T-cell (primary cell): ENCODE results near the gene SAT2. TPM values are rescaled to one million over a fixed set of nuclear protein-coding genes. Genes with fewer than 3 reads are reported as not detected.
A peak's percentile ranks its signal among the peaks of the same experiment; 100 is the strongest.

ENCODE experiments used
- ATAC-seq, 4 experiments: fragments of 200-7000 bp in 3 of 4; fragments of 150-1000 bp in 1 of 4; cut with Tn5 transposase; replicated peaks in 1 of 4; 1 replicate in 3 of 4; 2 replicates in 1 of 4; pipeline ENCODE4 v1.10.0; 2021; ENCODE audit warnings: moderate library complexity in 3 of 4, mild to moderate bottlenecking in 2 of 4, moderate number of reproducible peaks in 1 of 4
- CTCF ChIA-PET, 2 donors: fragments of 300-600 bp; sonication (Branson Sonifier 250); formaldehyde crosslinking; loops; one replicate each; lab custom pipeline; 2022; ENCODE audit warnings: antibody characterized with exemption in 2 of 2; lab: Charles Lee
- POLR2A ChIA-PET, 2 donors: fragments of 300-600 bp; sonication (Branson Sonifier 250); formaldehyde crosslinking; loops; one replicate each; lab custom pipeline; 2022; ENCODE audit warnings: antibody characterized with exemption in 2 of 2; lab: Charles Lee
- DNase-seq, 35 experiments: peaks; one replicate each; pipeline versions ENCODE4 v3.0.0 to v3.0.0-alpha.2; 2013 to 2023
- H3K27ac ChIP-seq: one replicate; pipeline ENCODE4 v1.5.1; 2013; ENCODE audit warnings: low read length
- H3K27me3 ChIP-seq, 2 experiments: replicated peaks in 1 of 2; 1 replicate in 1 of 2; 2 replicates in 1 of 2; pipeline versions ENCODE4 v1.6.1 to v1.7.0; 2013; ENCODE audit warnings: low read length in 1 of 2, mixed read lengths in 1 of 2; ENCODE audit not compliant: control insufficient read depth in 2 of 2, insufficient read depth in 2 of 2; ENCODE audit errors: extremely low read depth in 1 of 2
- H3K36me3 ChIP-seq, 2 donors: 1 replicate in 1 of 2; 2 replicates in 1 of 2; pipeline versions ENCODE4 v1.6.1 to v1.7.0; 2013; ENCODE audit warnings: low read length in 1 of 2; ENCODE audit not compliant: control insufficient read depth in 2 of 2, insufficient read depth in 1 of 2; ENCODE audit errors: extremely low read depth in 1 of 2
- H3K4me1 ChIP-seq, 2 experiments: 1 replicate in 1 of 2; 2 replicates in 1 of 2; pipeline versions ENCODE4 v1.6.1 to v1.7.0; 2013; ENCODE audit warnings: low read length in 2 of 2, mixed read lengths in 1 of 2; ENCODE audit not compliant: insufficient read depth in 2 of 2, control insufficient read depth in 1 of 2; ENCODE audit errors: extremely low read depth in 1 of 2
- H3K4me3 ChIP-seq, 2 donors: 1 replicate in 1 of 2; 2 replicates in 1 of 2; pipeline versions ENCODE4 v1.5.1 to v1.7.0; 2013; ENCODE audit warnings: mild to moderate bottlenecking in 2 of 2, low read length in 1 of 2, moderate library complexity in 1 of 2; ENCODE audit not compliant: control insufficient read depth in 1 of 2; ENCODE audit errors: extremely low read depth in 1 of 2
- H3K9me3 ChIP-seq: 2 replicates; pipeline ENCODE4 v1.7.0; 2013
- H3K27ac Mint-ChIP-seq, 2 donors: one replicate each; pipeline ENCODE4 v1.8.0; 2020 to 2021; ENCODE audit warnings: mild to moderate bottlenecking in 2 of 2, mixed read lengths in 2 of 2
- H3K27me3 Mint-ChIP-seq, 2 donors: one replicate each; pipeline ENCODE4 v1.8.0; 2021 to 2022; ENCODE audit warnings: mixed read lengths in 2 of 2
- H3K36me3 Mint-ChIP-seq: one replicate; pipeline ENCODE4 v1.8.0; 2021; ENCODE audit warnings: mixed read lengths
- H3K4me1 Mint-ChIP-seq, 3 donors: one replicate each; pipeline ENCODE4 v1.8.0; 2020 to 2022; ENCODE audit warnings: mixed read lengths in 3 of 3, mild to moderate bottlenecking in 1 of 3
- H3K4me3 Mint-ChIP-seq, 3 donors: one replicate each; pipeline ENCODE4 v1.8.0; 2020 to 2022; ENCODE audit warnings: mild to moderate bottlenecking in 3 of 3, mixed read lengths in 3 of 3, moderate library complexity in 3 of 3
- H3K9me3 Mint-ChIP-seq, 3 donors: one replicate each; pipeline ENCODE4 v1.8.0; 2020 to 2022; ENCODE audit warnings: mixed read lengths in 3 of 3
- WGBS: methylation state at CpG from one replicate; pipeline ENCODE4 v1.1.5; 2013; ENCODE audit warnings: missing lambda C conversion rate; ENCODE audit not compliant: insufficient coverage; 5-methylcytosine and 5-hydroxymethylcytosine counted together
- total RNA-seq, 35 experiments: library from RNA in 6 of 35; stranded (reverse) in 6 of 35; fragments of 120-200 nt in 1 of 35; gene quantifications; one replicate each; pipeline versions ENCODE4 v1.2.1 to v1.2.4 and lab custom pipeline; 2013 to 2026

Gene SAT2
- total RNA-seq, 5 donors from 2014 or later (not counting 1 experiment from before 2014, with no cell fraction given): 53.2 to 68.8 (median 58.5) TPM

DNA sequence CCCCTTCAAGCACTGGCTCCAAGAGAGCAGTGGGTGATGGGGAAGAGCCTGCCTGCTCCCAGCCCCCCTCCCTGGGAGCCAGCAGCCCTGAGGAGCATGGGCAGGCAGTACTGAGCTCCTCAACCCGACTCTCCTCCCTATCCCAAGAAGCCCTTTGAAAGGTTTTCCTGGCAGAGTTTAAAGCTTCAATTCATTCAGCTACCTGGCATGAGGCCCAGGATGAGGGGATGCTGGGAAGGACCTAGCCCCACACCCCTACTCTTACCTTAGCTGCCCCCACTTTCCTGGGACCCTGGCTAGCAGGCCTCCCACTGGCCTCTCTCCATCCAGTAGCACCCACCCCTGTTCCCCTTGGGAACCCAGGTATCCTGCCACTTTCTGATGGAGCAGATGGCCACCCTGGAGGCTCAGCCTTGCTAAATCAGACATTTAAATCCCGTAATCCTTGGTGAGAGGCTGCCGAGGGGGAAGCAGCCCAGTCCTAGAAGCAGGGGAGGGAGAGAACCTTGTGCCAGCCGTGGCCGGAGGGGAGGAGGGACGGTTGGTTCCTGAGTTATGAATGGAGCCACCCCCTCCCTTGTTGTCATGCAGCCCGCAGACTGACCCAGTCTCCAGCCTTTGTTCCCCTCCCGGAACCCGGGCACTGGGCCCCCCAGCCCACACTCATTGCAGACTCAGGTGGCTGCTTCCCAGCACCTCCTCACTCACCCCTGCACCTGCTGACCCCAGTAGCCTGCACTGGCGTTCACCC lies 40.2 kb upstream of the SAT2 start:
- no peaks in the 10 kb centered on the region for H3K9me3 Mint-ChIP-seq
- H3K36me3 Mint-ChIP-seq: peaks cover 23% of the 10 kb centered on the region
- CTCF ChIA-PET: no interaction called here
- H3K4me3 Mint-ChIP-seq: no peak overlapping the region
- no peak overlapping the region for H3K27ac ChIP-seq
- H3K27ac Mint-ChIP-seq: no peak overlapping the region
- H3K36me3 ChIP-seq: peaks cover 6 to 38% of the 10 kb centered on the region in 2 donors
- 95% methylated on average over 4 of the region's 10 CpGs for WGBS
- H3K27me3 ChIP-seq: no peaks in the 10 kb centered on the region
- ATAC-seq (no peak), DNase-seq (no peak)
- no peaks in the 10 kb centered on the region for H3K4me1 ChIP-seq
- no peaks in the 10 kb centered on the region for H3K27me3 Mint-ChIP-seq
- H3K9me3 ChIP-seq: no peaks in the 10 kb centered on the region
- H3K4me1 Mint-ChIP-seq: no peaks in the 10 kb centered on the region
- POLR2A ChIA-PET: no interaction called here
- H3K4me3 ChIP-seq: no peak overlapping the region

DNA sequence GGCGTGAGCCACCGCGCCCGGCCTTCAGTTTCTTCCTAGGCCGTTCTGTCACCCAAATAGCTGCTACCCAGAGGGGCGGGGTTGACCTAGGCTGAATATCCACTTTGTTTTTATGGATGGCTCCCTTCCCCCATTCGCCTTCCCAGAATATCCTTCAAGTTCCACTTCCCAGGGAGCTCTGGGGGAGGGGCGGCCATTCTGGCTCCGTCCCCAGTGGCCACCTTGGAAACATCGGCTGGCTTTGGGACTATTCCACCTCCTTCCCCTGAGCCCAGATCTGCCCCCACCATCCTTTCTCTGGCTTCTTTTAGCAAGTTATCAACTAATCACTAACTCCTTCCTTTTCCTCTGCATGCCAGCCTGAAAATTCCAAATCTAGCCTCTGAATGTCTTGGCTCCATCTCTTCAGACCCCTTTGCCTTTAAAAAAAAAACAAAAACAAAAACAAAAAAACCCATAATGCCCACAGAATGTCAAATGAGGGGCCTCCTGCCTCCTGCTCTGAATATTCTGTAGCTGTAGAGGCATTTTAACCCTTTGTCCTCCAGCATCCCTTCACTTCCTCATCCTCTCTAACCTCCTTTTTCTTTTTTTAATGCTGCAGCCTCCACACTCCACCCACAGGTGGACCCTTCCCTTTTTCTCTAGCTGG lies 29.5 kb upstream of the SAT2 start:
- ChIA-PET CTCF (no interaction called here), POLR2A (no interaction called here)
- Mint-ChIP-seq H3K36me3 (no peaks in the 10 kb centered on the region), H3K27me3 (peaks cover 0 to 12% of the 10 kb centered on the region in 2 donors), H3K4me3 (no peak overlapping the region), H3K9me3 (no peaks in the 10 kb centered on the region), H3K4me1 (peaks cover 0 to 7% (median 0%) of the 10 kb centered on the region in 3 donors), H3K27ac (no peak overlapping the region)
- H3K27me3 ChIP-seq: peaks cover 0 to 27% of the 10 kb centered on the region in 2 experiments
- no peak overlapping the region for H3K27ac ChIP-seq
- DNase-seq (no peak), ATAC-seq (no peak)
- H3K4me3 ChIP-seq: no peak overlapping the region
- WGBS: 77% methylated on average over 8 of the region's 10 CpGs
- no peaks in the 10 kb centered on the region for H3K4me1 ChIP-seq
- H3K9me3 ChIP-seq: no peaks in the 10 kb centered on the region
- no peaks in the 10 kb centered on the region for H3K36me3 ChIP-seq

DNA sequence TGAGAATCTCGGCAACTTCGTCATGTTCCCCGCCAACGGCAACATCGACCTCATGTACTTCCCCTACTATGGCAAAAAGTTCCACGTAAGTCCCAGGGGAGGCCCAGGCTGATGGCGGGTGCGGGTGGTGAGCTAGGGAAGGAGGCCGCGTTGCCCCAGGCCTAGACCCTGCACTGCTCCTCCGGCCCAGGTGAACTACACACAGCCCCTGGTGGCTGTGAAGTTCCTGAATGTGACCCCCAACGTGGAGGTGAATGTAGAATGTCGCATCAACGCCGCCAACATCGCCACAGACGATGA lies 27.9 kb upstream of the SAT2 start:
- no peak for DNase-seq
- CTCF ChIA-PET: no interaction called here
- ATAC-seq: no peak
- Histone ChIP-seq H3K36me3 (no peaks in the 10 kb centered on the region), H3K4me1 (peaks cover 0 to 15% of the 10 kb centered on the region in 2 experiments), H3K27ac (no peak overlapping the region), H3K9me3 (no peaks in the 10 kb centered on the region), H3K27me3 (peaks cover 0 to 43% of the 10 kb centered on the region in 2 experiments), H3K4me3 (no peak overlapping the region)
- Mint-ChIP-seq H3K4me1 (peaks cover 5 to 17% (median 9%) of the 10 kb centered on the region in 3 donors), H3K9me3 (no peaks in the 10 kb centered on the region), H3K36me3 (no peaks in the 10 kb centered on the region), H3K27ac (no peak overlapping the region), H3K27me3 (peaks cover 7 to 23% of the 10 kb centered on the region in 2 donors), H3K4me3 (no peak overlapping the region)
- 93% methylated on average over 8 of the region's 17 CpGs for WGBS
- POLR2A ChIA-PET: no interaction called here

DNA sequence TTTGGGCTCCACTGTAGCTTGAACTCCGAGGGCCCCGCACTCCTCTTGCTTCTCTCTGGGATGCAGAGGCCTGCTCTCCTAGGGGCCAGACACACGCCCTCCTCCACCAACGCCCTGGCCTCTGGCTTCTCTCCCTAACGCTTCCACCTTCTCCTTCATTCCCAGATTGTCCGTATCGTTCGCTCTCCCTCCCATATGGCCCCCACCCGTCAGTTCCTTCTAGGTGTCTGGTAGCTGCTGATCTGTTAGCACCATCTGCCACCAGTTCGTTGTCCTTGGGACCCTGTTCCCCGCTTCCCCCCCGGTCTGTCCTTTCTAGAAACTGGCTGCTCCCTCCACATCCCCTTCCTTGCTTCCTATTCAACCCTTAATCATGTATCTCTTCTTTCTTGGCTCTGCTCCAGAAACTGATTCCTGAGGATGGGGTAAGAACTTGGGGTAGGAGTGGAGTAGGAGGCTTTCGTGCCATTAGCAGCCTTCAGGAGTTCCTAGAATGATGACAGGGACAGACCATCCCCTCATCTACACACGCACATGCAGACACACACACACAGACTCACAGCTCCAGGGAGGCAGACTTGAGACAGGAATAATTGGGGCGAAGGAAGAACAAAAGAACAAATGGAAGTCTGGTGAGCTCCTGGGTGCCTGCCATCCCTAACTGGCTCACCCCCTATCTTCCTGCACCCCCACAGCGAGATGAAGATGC lies 27.4 kb upstream of the SAT2 start:
- Histone ChIP-seq H3K9me3 (no peaks in the 10 kb centered on the region), H3K4me1 (peaks cover 0 to 20% of the 10 kb centered on the region in 2 experiments), H3K27me3 (peaks cover 0 to 48% of the 10 kb centered on the region in 2 experiments), H3K4me3 (no peak overlapping the region), H3K27ac (no peak overlapping the region), H3K36me3 (no peaks in the 10 kb centered on the region)
- no peak for DNase-seq
- peaks cover 10 to 22% (median 14%) of the 10 kb centered on the region in 3 donors for H3K4me1 Mint-ChIP-seq
- 85% methylated on average over 9 of the region's 16 CpGs for WGBS
- H3K9me3 Mint-ChIP-seq: no peaks in the 10 kb centered on the region
- CTCF ChIA-PET: interaction anchor here in 1 of 2 donors (1.1 kb wide), 1 partner anchor 33 kb away, joined by 4 read pairs; the partner anchor contains the start of gene TP53
- POLR2A ChIA-PET: interaction anchor here in 1 of 2 donors (0.5 kb wide), 1 partner anchor 258 kb away, joined by 7 read pairs; no protein-coding TSS in a partner anchor
- H3K36me3 Mint-ChIP-seq: no peaks in the 10 kb centered on the region
- no peak overlapping the region for H3K27ac Mint-ChIP-seq
- H3K4me3 Mint-ChIP-seq: no peak overlapping the region
- no peak for ATAC-seq
- H3K27me3 Mint-ChIP-seq: peaks cover 12 to 28% of the 10 kb centered on the region in 2 donors

DNA sequence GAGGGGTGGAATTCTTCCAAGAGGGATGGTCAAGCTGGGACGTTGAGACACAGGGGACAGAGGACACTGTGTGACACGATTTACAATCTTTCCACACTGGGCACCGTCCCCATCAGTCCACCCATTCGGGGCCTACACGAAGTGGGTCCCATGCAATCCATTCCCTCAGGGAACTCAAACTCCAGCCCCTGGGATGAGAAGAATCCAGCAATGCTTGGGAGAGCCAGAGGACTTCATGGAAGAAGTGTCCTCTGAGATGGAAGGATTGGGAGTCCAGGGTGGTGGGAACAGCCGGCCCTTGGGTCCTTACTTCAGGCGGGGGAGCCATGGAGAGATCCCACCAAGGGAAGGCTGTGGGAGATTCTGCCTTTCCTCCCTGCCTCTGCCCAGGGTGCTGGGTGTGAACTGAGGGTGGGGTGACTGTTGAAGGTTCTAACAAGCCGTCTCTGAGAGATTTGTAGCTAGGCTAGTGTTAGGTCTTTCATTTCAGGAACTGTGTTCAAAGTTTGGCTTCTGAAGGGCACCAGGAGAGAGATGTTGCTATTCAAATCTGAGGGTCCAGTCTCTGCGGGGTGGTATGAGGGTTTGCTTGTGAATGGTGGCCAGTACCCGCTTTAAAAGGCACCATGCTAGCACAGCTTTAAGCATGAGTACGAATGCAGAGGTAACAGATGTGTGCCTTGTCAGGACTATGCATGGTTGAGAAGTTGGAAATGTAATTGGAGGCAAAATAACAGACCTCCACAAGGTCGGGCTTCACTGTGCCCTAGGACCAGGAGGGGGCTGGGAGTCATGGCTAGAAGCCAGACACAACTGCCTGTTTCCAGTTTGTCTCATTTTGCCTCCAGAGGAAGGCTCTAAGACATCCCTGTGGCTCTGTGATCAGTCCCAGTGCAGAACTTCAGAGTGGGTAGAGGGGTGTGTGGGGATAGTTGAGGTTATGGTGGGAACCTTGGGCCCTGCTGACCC lies 25.1 kb upstream of the SAT2 start:
- Histone ChIP-seq H3K4me3 (no peak overlapping the region), H3K27ac (no peak overlapping the region), H3K4me1 (peaks cover 0 to 23% of the 10 kb centered on the region in 2 experiments), H3K9me3 (no peaks in the 10 kb centered on the region), H3K27me3 (peaks cover 0 to 61% of the 10 kb centered on the region in 2 experiments), H3K36me3 (no peaks in the 10 kb centered on the region)
- ChIA-PET POLR2A (no interaction called here), CTCF (interaction anchor here in 1 of 2 donors (3.4 kb wide), 1 partner anchor 35 kb away, joined by 22 read pairs; the partner anchor contains the start of genes TP53 and WRAP53)
- ATAC-seq: no peak
- Mint-ChIP-seq H3K27me3 (peaks cover 14 to 44% of the 10 kb centered on the region in 2 donors), H3K36me3 (no peaks in the 10 kb centered on the region), H3K27ac (no peak overlapping the region), H3K4me3 (peak overlapping the region in 2 of 3 donors; percentile 52 to 88), H3K9me3 (no peaks in the 10 kb centered on the region), H3K4me1 (peaks cover 12 to 25% (median 18%) of the 10 kb centered on the region in 3 donors)
- DNase-seq: no peak
- 74% methylated on average over 8 of the region's 12 CpGs for WGBS
